GM21367 (cell line): ENCODE data around the gene DNASE1.

Experiments used
- ATAC-seq: cut with Tn5 transposase; IDR thresholded peaks from one replicate; pipeline ENCODE4 v1.9.1; 2021; ENCODE audit not compliant: unreplicated experiment

DNASE1 gene

DNA sequence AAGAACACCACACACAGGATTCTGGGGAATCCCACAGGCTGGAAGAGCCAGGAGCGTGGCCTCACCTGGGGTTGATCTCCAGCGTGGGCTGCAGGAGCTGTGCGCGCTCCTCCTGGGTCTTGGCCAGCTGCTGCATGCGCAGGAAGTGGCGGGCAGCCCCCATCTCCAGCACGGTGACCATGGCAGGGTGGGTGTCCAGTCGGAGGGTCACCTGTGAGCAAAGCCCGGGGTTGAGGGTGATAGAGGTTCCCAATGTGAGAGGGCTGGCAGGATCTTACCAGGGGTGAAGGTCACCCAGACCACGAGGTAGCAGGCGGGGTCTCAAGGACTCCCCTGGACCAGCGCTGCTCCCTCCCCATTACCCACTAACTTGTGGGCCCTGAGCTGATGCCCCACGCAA, 7.4 kb downstream of the DNASE1 start:
- no peak for ATAC-seq

DNA sequence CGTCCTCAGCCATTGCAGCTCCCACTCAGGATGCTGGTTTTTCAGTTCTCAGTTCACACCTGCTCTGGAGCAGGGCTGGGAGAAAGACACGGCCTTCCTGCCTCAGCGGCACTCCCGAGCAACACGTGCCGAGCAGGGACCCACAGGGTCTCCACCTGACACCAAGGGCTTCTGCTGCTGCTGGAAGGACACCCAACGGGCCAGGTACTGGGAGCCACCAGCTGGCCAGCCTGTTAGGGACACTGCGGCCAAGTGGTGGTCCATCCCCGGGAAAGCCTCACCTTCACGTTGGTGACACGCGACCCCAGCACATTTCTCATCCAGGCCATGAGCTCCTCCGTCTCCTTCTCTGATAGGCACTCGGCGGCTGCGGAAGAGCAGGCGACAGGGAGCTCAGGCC, 8.1 kb downstream of the DNASE1 start:
- ATAC-seq, result no peak

DNA sequence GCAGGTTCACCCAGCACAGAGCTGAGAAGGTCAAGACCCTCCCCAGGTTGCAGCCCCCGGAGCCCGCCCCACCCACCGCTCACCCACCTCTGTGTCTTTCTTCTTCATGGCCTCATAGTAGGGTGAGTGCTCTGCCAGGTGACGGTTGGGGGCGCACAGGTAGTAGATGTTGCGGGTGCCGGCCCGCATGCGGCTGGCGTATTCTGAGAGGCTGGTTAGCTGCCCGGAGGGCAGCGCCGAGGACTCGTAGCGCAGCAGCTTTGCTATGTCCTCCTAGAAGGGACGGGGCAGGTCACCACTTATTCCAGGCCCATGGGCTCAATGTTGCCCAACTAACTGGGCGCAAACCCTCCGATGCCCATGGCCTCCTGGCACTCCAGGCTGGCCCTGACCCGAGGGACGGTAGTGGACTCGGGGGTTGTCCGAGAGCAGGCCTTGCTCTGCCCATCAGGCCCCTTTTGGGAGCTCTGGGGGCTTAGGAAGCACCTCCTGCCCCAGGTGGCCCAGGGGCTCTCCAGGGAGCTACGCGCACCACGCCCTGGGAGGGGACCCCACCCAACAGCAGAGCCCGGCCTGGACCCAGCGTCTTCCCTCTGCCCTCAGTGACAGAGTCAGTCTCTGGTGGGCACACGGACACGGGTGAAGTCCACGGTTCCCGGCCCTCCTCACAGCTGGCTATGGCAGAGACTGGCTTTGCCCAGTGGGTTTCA, 9.9 kb downstream of the DNASE1 start:
- no peak for ATAC-seq

DNA sequence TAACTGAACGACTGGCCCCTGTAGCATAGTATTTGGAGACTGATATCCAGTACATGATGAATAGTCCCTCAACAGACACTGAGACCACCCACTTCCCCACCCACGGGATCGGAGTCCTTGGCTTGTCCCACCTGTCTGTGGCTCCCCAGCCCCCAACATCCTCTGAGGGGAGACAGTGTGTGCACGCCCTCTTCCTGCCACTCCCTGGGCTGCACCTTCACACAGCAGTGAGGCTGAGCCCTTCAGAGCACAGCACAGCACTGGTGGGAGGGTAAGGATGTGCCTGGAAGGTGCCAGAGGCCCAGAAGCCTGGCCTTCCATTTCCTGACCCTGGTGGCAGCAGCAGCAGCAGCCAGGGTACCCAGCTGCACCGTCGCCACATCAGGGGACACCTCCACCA, 11.0 kb downstream of the DNASE1 start:
- ATAC-seq, result no peak

DNA sequence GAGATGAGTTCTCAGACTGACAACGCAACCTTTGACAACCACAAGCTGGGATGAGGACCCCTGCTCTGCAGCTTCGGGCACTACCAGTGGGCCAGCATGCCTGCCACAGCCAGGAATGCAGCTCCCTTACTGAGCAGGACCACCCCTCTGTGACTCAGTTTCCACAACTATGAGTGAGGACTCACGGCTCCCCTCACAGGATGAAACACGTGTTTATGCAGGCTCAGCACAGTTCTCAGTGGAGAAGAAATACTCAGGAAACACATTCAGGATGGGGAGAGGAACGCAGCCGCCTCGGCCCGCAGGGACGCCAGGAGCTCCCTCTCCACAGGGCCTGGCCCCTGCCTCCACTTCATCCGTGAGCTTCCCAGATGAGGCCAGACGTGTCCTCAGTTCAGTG, 14.1 kb downstream of the DNASE1 start:
- no peak for ATAC-seq

DNA sequence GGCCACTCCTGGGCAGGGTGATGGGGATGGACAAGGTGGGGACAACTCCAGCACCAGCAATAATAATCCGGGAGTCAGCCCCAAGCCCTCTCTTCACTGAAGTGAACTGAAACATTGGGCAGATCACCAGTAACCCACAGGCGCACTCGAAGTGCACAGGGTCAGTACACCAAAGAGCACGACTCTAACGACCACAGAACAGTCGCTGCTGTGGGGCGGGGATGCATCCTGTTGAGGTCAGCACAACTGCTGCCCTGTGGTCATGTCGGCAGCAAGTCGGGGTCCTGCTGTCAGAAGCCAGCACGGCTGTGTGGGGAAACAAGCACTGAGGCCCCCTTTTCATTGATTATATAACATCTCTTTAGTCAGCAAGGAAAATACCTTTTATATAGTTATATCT, 14.6 kb downstream of the DNASE1 start:
- ATAC-seq, result no peak

DNA sequence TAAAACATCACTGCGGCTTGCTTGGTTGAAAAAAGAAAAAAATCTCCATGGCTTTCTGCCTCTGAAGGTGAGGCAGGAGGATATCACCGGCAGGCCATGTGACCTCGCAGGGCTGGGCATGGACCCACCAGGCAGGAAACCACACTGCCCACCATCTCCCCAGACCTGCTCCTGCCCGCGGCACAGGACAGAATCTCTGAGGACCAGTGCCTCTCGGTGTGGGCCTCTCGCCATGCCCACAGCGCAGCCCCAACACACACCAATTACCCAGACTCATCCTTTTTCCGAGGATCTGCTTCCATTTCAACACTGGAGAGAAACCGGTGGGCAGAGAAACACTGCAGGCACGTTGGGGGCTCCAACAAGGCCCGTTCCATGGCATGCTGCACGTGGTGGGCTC, 16.2 kb downstream of the DNASE1 start:
- ATAC-seq, result no peak

DNA sequence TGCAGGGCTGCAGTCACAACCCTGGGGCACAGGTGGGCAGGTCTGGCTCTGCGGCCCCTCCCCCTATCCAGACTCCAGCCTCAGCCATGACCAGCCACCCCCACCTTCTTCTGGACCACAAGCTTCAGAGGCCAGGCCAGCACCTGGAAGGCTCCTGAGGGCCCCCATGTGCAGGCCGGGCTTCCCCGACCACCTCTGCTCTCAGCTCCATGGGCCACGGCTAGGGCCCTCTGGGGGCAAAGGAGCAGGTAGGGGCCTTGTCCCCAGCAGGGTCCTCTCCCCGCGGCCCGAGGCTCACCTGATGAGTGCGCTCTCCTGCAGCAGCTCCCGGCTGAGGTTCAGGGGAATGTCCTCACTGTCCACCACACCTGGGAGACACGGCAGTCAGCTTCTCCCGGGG, 16.9 kb downstream of the DNASE1 start:
- no peak for ATAC-seq

DNA sequence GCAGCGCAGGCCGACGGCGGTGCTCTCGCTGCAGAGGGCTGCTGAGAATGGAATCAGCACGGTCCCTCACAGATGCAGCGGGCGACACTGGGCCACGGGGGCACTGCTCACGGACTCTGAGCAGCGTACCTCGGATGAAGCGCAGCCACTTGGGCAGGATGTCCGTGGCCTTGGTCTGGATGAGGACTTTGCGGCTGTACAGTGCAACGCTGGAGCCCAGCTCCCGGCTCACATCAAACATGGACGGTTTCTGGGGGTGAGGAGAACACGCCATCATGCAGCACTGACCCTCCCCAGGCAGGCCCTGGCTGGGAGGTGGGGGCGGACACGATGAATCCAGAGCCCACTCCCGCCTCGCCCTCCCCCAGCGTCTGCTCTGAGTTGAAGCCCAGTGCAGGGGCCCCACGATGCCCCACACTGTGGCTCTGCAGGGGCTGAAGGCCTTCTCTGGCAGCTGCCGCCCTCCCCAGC, 18.1 kb downstream of the DNASE1 start:
- ATAC-seq, result no peak

DNA sequence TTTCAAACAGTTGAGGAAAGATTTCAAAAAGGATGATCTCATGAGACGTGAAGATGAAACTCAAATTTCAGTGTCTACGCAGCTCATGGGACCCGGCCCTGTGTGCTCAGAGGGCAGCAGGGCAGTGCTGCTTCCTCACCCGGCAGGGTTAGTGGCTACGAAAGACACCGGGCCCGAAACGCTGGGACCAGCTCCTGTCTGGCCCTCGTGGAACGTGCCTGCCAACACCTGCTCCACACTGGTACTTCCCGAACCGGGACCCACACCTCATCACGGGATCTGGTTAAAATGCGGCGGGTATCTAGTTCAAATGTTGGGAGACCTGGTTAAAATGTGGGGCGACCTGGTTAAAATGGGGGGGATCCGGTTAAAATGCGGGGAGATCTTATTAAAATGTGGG, 18.7 kb downstream of the DNASE1 start:
- ATAC-seq, result no peak

DNA sequence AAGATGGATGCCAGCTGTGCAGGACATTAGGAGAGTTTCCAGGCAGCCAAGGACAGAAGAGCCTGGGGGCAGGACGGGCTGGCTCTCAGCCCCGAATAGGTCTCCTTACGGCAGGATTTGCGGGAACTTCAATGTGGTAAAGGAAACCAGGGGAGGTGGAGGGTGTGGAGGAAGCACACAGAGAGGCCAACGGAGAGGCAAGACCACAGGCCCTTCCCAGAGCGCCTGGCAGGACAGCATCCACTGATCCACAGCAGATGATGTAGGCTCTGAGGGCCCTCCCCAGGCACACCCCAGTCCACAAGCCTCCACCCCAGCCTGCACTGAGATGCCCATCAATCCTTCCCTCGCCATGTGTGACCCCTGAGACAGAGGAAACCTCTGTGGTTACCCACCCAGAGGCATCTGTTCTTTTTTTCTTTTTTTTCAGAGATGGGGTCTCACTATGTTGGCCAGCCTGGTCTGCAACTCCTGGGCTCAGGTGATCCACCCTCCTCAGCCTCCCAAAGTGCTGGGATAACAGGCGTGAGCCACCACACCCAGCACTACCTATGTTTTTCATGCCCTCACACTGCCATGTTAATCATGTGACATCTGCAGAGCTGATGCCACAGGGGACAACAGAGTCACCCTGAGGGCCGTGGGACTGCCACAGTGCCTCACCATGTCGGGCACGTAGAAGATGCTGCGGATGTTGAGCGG, 19.3 kb downstream of the DNASE1 start:
- no peak for ATAC-seq

DNA sequence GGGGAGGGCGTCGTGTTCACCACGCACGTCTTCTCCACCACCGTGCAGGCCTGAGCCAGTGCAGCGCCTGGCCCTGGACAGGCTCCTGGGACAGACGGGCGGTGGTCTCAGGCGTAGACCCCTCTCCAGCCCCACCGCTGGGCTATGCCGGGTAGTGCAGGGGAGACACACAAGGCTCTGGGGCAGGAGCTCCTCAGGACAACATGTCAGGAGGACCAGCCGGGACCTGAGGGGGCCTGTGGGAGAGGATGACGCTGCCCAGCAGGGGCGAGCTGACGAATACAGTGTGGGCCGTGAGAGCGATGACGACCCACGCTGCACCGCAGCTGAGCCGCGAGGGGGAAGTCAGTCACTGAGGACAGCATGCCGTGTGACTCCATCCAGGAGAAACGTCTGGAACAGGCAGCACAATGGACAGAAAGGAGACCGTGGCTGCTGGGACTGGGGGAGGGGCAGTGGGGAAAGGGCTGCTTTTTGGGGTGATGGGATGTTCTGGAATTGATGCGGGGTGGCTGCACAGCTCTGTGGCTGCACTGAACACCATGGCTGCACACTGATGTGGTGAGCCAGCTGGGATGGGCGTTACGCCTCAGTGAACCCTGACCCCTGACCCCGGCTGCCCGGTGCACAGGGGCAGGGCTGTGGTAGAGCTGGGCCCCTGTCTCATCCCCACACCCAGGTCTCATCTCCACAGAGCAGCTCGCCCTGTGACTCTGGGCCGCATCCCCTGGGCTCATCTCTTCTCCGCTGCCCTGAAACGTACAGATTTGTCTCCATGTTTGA, 20.2 kb downstream of the DNASE1 start:
- no peak for ATAC-seq

DNA sequence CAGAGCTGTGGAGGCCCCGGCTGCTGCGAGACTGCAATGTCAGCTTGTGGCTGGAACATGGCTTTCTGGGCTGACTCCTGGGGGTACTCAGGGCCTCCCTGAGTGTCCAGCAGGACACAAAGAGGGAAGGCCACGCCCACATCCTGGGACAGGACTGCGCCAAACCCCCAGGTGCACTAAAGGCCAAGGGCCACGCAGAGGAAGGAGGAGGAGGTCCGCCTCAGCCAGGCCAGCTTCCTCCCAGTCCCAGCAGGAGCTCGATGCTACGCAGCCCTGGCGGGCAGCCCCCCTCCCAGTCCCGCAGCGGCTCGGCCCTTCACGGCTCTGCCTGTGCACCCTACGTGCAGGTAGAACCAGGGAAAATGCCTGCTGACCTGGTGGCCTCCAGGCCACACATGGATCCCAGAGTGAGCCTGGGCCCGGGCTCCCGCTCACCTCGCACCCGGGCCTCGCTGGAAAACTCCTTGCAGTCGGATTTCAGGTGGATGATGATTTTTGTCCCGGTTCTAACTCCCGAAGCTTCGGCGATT, 21.2 kb downstream of the DNASE1 start:
- no peak for ATAC-seq

DNA sequence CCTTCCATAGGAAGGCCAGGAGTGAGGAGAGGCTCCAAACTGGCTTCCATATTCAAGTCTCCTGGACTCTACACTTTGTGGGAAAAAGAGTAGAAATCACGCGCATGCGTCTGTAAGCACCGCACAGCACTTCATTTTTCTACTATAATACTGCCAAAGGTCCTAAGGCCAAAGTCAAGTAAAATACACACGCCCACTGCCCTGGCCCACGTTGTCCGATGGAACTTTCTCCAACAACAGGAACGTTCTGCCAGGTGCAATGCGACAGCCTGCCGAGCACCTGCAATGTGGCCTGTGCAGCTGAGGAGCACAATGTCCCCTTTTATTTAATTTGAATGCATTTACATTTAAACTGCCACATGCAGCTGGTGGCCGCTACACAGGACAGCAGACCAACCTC, 23.5 kb downstream of the DNASE1 start:
- ATAC-seq, result no peak

DNA sequence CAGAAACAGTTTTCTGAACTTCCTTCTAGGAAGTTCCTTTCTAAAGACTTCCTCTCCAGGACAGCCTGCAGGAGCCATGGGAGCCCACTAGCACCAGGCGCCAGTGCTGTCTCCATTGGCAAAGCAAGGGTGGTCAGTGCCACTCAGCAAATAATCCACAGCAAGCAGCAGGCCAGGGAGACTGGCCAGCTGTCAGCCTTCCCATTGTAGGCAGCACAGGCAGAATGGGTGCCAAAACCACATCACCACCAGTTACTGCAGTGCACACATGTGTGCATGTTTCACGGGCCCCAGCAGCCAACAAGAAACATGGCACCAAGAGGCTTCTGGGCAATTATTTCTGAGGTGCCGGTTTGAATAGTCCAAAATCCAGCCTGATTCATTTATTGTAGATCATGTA, 26.7 kb downstream of the DNASE1 start:
- ATAC-seq, result no peak

DNA sequence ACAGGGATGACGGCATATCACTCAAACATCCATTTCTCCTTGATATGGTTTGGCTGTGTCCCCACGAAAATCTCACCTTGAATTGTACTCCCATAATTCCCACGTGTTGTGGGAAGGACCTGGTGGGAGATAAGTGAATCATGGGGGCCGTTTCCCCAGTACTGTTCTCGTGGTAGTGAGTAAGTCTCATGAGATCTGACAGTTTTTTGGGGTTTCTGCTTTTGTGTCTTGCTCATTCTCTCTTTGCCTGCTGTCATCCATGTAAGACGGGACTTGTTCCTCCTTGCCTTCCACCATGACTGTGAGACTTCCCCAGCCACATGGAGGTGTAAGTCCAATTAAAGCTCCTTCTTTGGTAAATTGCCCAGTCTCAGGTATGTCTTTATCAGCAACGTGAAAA, 32.5 kb downstream of the DNASE1 start:
- ATAC-seq, result no peak

DNA sequence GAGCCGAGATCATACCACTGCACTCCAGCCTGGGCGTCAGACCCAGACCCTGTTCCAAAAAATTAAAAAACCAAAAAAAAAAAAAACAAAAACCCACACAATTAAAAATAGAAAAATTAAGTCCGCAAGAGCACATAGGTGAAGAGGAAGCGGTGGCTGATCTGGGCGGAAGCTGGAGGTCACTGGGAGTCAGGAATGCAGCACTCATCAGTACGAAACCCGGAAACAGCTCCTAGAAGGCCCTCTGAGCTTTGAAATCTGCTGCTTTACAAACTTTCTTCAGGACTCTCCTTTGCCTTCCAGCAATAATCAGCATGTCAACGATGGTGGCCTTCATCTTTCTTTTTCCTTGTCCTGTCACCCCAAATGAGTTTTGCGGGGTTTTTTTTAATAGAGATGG, 33.3 kb downstream of the DNASE1 start:
- ATAC-seq, result no peak

DNA sequence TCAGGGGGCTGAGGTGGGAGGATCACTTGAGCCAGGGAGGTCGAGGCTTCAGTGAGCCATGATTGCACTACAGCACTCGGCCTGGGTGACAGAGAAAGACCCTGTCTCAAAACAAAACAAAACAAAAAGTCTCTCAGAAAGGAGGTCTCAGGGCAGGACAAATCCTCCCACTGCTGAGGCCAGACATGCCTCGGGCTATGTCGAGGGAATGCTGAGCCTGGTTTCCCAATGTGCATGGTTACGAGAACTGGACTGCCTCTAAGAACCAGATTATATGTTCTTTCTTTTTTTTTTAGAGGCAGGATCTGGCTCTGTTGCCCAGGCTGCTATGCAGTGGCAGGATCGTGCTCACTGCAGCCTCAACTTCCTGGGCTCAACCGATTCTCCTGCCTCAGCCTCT, 35.2 kb downstream of the DNASE1 start:
- ATAC-seq, result no peak

DNA sequence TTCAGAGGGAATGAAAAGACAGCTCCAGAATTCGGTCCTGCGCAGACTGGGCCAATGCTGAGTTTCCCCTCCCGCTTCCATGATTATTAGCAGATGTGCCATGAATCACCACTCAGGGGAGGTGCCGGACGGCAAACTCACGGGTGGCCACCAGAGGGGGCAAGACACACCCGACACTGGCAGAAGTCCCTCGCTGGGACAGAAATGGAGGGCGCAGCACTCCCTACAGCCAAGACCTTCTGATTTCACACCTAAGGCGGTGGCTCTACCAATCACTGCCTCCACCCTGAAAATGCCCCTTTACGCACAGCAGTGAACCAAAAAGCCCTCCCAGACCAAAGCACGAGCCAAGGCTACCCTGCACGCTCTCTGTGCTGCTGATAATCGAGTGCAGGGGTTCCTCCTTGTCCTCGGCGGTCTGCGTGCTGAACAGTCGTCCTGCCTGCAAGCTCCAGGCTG, 36.0 kb downstream of the DNASE1 start:
- ATAC-seq, result peak; percentile 53

DNA sequence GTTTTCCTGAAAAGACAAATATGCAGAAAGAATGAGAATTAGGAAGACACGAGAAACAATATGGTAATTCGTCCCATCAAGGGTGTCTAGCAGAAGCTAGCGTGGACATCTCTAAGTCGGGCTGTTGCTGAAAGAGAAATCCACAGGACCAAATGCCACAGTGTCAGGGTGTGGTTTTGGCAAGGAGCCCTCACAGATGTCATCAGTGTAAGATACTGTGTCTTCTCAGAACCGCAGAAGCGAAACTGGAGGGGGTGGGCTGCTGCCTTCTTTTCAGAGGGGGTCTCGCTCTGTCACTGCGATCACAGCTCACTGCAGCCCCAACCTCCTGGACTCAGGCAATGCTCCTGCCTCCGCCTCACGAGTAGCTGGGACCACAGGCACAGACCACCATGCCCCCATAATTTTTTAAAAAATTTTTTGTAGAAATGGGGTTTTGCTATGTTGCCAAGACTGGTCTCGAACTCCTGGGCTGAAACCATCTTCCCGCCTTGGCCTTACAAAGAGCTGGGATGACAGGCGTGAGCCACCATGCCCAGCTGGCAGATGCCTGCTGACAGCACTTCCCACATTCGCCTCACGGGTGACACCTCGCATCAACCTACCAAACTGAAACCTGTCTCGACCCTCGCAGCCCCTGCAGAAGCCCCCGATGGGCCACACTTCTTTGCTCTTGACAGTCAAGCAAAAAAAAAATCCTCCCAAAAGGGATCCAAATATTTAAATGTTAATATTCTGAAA, 36.7 kb downstream of the DNASE1 start:
- no peak for ATAC-seq

DNA sequence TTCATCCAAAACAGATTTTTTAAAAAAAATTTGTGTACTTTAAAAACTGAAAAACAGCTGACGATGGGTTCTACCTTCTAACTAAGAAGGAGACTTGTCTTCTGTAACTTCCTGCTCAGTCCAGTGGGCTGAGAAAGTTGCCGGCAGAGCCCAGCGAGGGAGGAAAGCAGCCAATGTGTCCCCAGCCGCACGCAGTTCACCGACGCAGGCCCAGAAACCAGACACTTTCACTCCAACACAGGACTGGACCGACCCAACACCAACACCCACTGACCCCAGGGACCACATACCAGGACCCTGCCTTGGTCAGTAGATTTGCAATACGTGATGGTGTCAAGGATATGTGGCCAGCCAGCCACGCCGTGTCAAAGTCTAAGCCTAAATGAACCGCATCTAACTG, 37.3 kb downstream of the DNASE1 start:
- ATAC-seq, result no peak
